HL-60 (cell line): ENCODE data around the gene LZTFL1.

Source experiments
- DNase-seq, 2 experiments: peaks; one replicate each; pipeline ENCODE4 v3.0.0-alpha.2; 2010 to 2020; ENCODE audit warnings: low read depth in 1 of 2, low spot score in 1 of 2
- H3K27ac ChIP-seq: fragments of 250-450 bp; sonication (Bioruptor Pico); replicated peaks from 2 replicates; pipeline ENCODE4 v1.5.1; 2020; ENCODE audit warnings: mild to moderate bottlenecking, moderate library complexity
- H3K27me3 ChIP-seq: fragments of 250-450 bp; sonication (Bioruptor Pico); 2 replicates; pipeline ENCODE4 v1.5.1; 2021; ENCODE audit warnings: mild to moderate bottlenecking, moderate library complexity; ENCODE audit not compliant: insufficient read depth, poor library complexity, severe bottlenecking
- H3K4me3 ChIP-seq: replicated peaks from 2 replicates; pipeline ENCODE4 v1.5.1; 2011; ENCODE audit warnings: mild to moderate bottlenecking, control low read depth, low read length; ENCODE audit not compliant: insufficient read depth
- GABPA ChIP-seq: IDR thresholded peaks from 2 replicates; pipeline ENCODE4 v1.6.1; 2012; ENCODE audit warnings: low read depth
- POLR2AphosphoS5 ChIP-seq: IDR thresholded peaks from 2 replicates; pipeline ENCODE4 v1.6.1; 2012; ENCODE audit warnings: low read depth
- SPI1 ChIP-seq: IDR thresholded peaks from 2 replicates; pipeline ENCODE4 v1.6.1; 2012; ENCODE audit warnings: low read depth, mild to moderate bottlenecking, borderline replicate concordance
- TF ChIP-seq, protein P1 (sequence below): IDR thresholded peaks from one replicate; pipeline ENCODE4 v1.5.1; 2011; ENCODE audit warnings: low read length, control low read depth, inconsistent platforms; ENCODE audit not compliant: insufficient read depth
- TF ChIP-seq, protein P2 (sequence below): IDR thresholded peaks from 2 replicates; pipeline ENCODE4 v1.6.1; 2012; ENCODE audit warnings: low read depth; ENCODE audit not compliant: insufficient replicate concordance

LZTFL1 gene

GRCh38 chr3:45841420-45841756, 531 bp downstream of the LZTFL1 start:
- peak; percentile 15 to 68 for DNase-seq
- TF ChIP-seq POLR2AphosphoS5 (no peak; the same call in 1 of the 2 replicates), GABPA (no peak), SPI1 (no peak)
- TF ChIP-seq, protein P1, sequence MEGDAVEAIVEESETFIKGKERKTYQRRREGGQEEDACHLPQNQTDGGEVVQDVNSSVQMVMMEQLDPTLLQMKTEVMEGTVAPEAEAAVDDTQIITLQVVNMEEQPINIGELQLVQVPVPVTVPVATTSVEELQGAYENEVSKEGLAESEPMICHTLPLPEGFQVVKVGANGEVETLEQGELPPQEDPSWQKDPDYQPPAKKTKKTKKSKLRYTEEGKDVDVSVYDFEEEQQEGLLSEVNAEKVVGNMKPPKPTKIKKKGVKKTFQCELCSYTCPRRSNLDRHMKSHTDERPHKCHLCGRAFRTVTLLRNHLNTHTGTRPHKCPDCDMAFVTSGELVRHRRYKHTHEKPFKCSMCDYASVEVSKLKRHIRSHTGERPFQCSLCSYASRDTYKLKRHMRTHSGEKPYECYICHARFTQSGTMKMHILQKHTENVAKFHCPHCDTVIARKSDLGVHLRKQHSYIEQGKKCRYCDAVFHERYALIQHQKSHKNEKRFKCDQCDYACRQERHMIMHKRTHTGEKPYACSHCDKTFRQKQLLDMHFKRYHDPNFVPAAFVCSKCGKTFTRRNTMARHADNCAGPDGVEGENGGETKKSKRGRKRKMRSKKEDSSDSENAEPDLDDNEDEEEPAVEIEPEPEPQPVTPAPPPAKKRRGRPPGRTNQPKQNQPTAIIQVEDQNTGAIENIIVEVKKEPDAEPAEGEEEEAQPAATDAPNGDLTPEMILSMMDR, result no peak
- TF ChIP-seq, protein P2, sequence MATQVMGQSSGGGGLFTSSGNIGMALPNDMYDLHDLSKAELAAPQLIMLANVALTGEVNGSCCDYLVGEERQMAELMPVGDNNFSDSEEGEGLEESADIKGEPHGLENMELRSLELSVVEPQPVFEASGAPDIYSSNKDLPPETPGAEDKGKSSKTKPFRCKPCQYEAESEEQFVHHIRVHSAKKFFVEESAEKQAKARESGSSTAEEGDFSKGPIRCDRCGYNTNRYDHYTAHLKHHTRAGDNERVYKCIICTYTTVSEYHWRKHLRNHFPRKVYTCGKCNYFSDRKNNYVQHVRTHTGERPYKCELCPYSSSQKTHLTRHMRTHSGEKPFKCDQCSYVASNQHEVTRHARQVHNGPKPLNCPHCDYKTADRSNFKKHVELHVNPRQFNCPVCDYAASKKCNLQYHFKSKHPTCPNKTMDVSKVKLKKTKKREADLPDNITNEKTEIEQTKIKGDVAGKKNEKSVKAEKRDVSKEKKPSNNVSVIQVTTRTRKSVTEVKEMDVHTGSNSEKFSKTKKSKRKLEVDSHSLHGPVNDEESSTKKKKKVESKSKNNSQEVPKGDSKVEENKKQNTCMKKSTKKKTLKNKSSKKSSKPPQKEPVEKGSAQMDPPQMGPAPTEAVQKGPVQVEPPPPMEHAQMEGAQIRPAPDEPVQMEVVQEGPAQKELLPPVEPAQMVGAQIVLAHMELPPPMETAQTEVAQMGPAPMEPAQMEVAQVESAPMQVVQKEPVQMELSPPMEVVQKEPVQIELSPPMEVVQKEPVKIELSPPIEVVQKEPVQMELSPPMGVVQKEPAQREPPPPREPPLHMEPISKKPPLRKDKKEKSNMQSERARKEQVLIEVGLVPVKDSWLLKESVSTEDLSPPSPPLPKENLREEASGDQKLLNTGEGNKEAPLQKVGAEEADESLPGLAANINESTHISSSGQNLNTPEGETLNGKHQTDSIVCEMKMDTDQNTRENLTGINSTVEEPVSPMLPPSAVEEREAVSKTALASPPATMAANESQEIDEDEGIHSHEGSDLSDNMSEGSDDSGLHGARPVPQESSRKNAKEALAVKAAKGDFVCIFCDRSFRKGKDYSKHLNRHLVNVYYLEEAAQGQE, result no peak
- Histone ChIP-seq H3K4me3 (peak overlapping the region; percentile 81), H3K27ac (peak overlapping the region; percentile 96), H3K27me3 (no peaks in the 10 kb centered on the region)

GRCh38 chr3:45838466-45838865, 3.5 kb downstream of the LZTFL1 start:
- TF ChIP-seq, protein P1, result no peak
- TF ChIP-seq SPI1 (no peak), POLR2AphosphoS5 (no peak), GABPA (no peak)
- TF ChIP-seq, protein P2, result no peak
- Histone ChIP-seq H3K4me3 (no peak overlapping the region), H3K27me3 (no peaks in the 10 kb centered on the region), H3K27ac (no peak overlapping the region)
- no peak for DNase-seq

- Histone ChIP-seq H3K4me3 (no peak overlapping the region), H3K27ac (no peak overlapping the region), H3K27me3 (no peaks in the 10 kb centered on the region)
- DNase-seq, result no peak
- no peak for TF ChIP-seq POLR2AphosphoS5
- TF ChIP-seq GABPA, result no peak
- TF ChIP-seq, protein P2, result no peak
- TF ChIP-seq, protein P1, result no peak
- no peak for TF ChIP-seq SPI1
Measured at GRCh38 chr3:45832699-45833098, 9.2 kb downstream of the LZTFL1 start.
